ENCODE results near the gene OR14J1. TPM values are rescaled to one million over a fixed set of nuclear protein-coding genes. Genes with fewer than 3 reads are reported as not detected.

OR14J1 gene
- total and polyA plus RNA-seq, 4 donors = 0.20 TPM; not detected in 3

GRCh38 chr6:29355603-29356002, 54.1 kb downstream of the OR14J1 start:
- TF ChIP-seq, protein P1, sequence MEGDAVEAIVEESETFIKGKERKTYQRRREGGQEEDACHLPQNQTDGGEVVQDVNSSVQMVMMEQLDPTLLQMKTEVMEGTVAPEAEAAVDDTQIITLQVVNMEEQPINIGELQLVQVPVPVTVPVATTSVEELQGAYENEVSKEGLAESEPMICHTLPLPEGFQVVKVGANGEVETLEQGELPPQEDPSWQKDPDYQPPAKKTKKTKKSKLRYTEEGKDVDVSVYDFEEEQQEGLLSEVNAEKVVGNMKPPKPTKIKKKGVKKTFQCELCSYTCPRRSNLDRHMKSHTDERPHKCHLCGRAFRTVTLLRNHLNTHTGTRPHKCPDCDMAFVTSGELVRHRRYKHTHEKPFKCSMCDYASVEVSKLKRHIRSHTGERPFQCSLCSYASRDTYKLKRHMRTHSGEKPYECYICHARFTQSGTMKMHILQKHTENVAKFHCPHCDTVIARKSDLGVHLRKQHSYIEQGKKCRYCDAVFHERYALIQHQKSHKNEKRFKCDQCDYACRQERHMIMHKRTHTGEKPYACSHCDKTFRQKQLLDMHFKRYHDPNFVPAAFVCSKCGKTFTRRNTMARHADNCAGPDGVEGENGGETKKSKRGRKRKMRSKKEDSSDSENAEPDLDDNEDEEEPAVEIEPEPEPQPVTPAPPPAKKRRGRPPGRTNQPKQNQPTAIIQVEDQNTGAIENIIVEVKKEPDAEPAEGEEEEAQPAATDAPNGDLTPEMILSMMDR (IDR thresholded peaks at IDR 0.05; ENCODE audit: control extremely low read depth, extremely low read depth) = no peak
- DNase-seq (no peak), ATAC-seq (ENCODE audit: insufficient read depth, low FRiP score) (no peak)
- Histone ChIP-seq H3K4me3 (no peak overlapping the region), H3K4me1 (ENCODE audit: control insufficient read depth in 5 of 5, insufficient read depth in 5 of 5, low read length in 5 of 5) (no peaks in the 10 kb centered on the region), H3K27ac (ENCODE audit: low read depth in 1 of 2, low read length in 1 of 2) (no peak overlapping the region), H3K27me3 (ENCODE audit: control insufficient read depth in 3 of 3, insufficient read depth in 3 of 3, low read length in 2 of 3) (peaks cover 0 to 3% (median 0%) of the 10 kb centered on the region in 3 donors), H3K9me3 (ENCODE audit: control insufficient read depth in 4 of 4, insufficient read depth in 3 of 4, low read length in 3 of 4) (peaks cover 0 to 3% (median 0%) of the 10 kb centered on the region in 4 donors), H3K36me3 (ENCODE audit: control insufficient read depth in 4 of 4, insufficient read depth in 4 of 4, low read length in 4 of 4) (no peaks in the 10 kb centered on the region), H3K9ac (ENCODE audit: insufficient read depth in 1 of 2, low read length in 2 of 2) (no peak overlapping the region)
- WGBS, 2 donors = 49 to 65% methylated on average over 1 of the region's 1 CpG

Other genes with a start within 250 kb of the OR14J1 start
- not detected for gene OR2B3, start 214.4 kb upstream of the OR14J1 start, total RNA-seq
- gene OR2B3, start 214.4 kb upstream of the OR14J1 start, polyA plus RNA-seq = not detected
- not detected for gene OR2J1, start 202.2 kb upstream of the OR14J1 start, total RNA-seq
- gene OR2J1, start 202.2 kb upstream of the OR14J1 start, polyA plus RNA-seq = not detected
- gene OR2J3, start 193.6 kb upstream of the OR14J1 start, total RNA-seq = under 1 TPM in 1 of 2 donors, not detected in 1; 0.06 TPM
- not detected for gene OR2J3, start 193.6 kb upstream of the OR14J1 start, polyA plus RNA-seq
- gene OR2J2, start 130.8 kb upstream of the OR14J1 start, total RNA-seq = not detected
- gene OR2J2, start 130.8 kb upstream of the OR14J1 start, polyA plus RNA-seq = not detected
- not detected for gene OR5V1, start 67.2 kb downstream of the OR14J1 start, total RNA-seq
- not detected for gene OR5V1, start 67.2 kb downstream of the OR14J1 start, polyA plus RNA-seq
- gene OR12D3, start 73.6 kb downstream of the OR14J1 start, total RNA-seq = not detected
- not detected for gene OR12D3, start 73.6 kb downstream of the OR14J1 start, polyA plus RNA-seq
- gene OR12D2, start 93.9 kb downstream of the OR14J1 start, total RNA-seq = under 1 TPM in 1 of 2 donors, not detected in 1; 0.17 TPM
- gene OR12D2, start 93.9 kb downstream of the OR14J1 start, polyA plus RNA-seq = not detected
- gene OR12D1, start 113.2 kb downstream of the OR14J1 start, total RNA-seq = not detected
- gene OR12D1, start 113.2 kb downstream of the OR14J1 start, polyA plus RNA-seq = not detected
- not detected for gene OR10C1, start 137.6 kb downstream of the OR14J1 start, total RNA-seq
- gene OR10C1, start 137.6 kb downstream of the OR14J1 start, polyA plus RNA-seq = not detected
- gene OR11A1, start 155.4 kb downstream of the OR14J1 start, total RNA-seq = not detected
- not detected for gene OR11A1, start 155.4 kb downstream of the OR14J1 start, polyA plus RNA-seq
- not detected for gene OR2H1, start 155.5 kb downstream of the OR14J1 start, total RNA-seq
- not detected for gene OR2H1, start 155.5 kb downstream of the OR14J1 start, polyA plus RNA-seq
- not detected for gene MAS1L, start 186.3 kb downstream of the OR14J1 start, total RNA-seq
- not detected for gene MAS1L, start 186.3 kb downstream of the OR14J1 start, polyA plus RNA-seq